H1 (cell line): ENCODE data around the gene MUC5B. TPM values are rescaled to one million over a fixed set of nuclear protein-coding genes. Genes with fewer than 3 reads are reported as not detected.
A peak's percentile ranks its signal among the peaks of the same experiment; 100 is the strongest.

ENCODE experiments used
- CTCF ChIA-PET: fragments of 300-600 bp; sonication (Branson Sonifier 250); formaldehyde crosslinking; loops from one replicate; lab custom pipeline; 2021; ENCODE audit not compliant: partially characterized antibody; lab: Charles Lee
- POLR2A ChIA-PET: fragments of 300-600 bp; sonication (Branson Sonifier 250); formaldehyde crosslinking; loops from one replicate; lab custom pipeline; 2021; ENCODE audit warnings: inconsistent platforms; ENCODE audit not compliant: partially characterized antibody; lab: Charles Lee
- DNase-seq, 2 experiments: peaks; one replicate each; pipeline versions ENCODE4 v3.0.0 to v3.0.0-alpha.2; 2010 to 2022; ENCODE audit warnings: low spot score in 2 of 2, low read depth in 1 of 2, mixed read lengths in 1 of 2
- FAIRE-seq: peaks from 2 replicates; lab custom pipeline; 2011; peaks lifted over from hg19 to GRCh38; lab: Jason Lieb, UNC
- H2AFZ ChIP-seq: 2 replicates; pipeline ENCODE4 v1.8.1; 2012; ENCODE audit warnings: low read length, inconsistent platforms
- H2AK5ac ChIP-seq: 2 replicates; pipeline ENCODE4 v1.6.1; 2013; ENCODE audit warnings: low read depth, low read length
- H2BK120ac ChIP-seq: replicated peaks from 2 replicates; pipeline ENCODE3; 2013; ENCODE audit warnings: low read depth, low read length, inconsistent platforms
- H2BK12ac ChIP-seq: 2 replicates; pipeline ENCODE4 v1.6.1; 2013; ENCODE audit warnings: low read depth, low read length
- H2BK15ac ChIP-seq: 2 replicates; pipeline ENCODE4 v1.6.1; 2013; ENCODE audit warnings: low read length
- H2BK20ac ChIP-seq: 2 replicates; pipeline ENCODE4 v1.6.1; 2013; ENCODE audit warnings: low read length
- H2BK5ac ChIP-seq: 2 replicates; pipeline ENCODE4 v1.6.1; 2013; ENCODE audit warnings: low read depth, low read length
- H3K14ac ChIP-seq: 2 replicates; pipeline ENCODE4 v1.6.1; 2013; ENCODE audit warnings: inconsistent platforms; ENCODE audit not compliant: insufficient read length
- H3K18ac ChIP-seq: 2 replicates; pipeline ENCODE4 v1.6.1; 2013; ENCODE audit warnings: low read length; ENCODE audit errors: extremely low read depth
- H3K23ac ChIP-seq: 2 replicates; pipeline ENCODE4 v1.6.1; 2013; ENCODE audit warnings: inconsistent platforms; ENCODE audit not compliant: insufficient read length
- H3K23me2 ChIP-seq: 2 replicates; pipeline ENCODE4 v1.6.1; 2013; ENCODE audit warnings: low read depth, low read length
- H3K27ac ChIP-seq: 2 replicates; pipeline ENCODE4 v1.6.1; 2011; ENCODE audit warnings: low read depth, low read length, inconsistent platforms
- H3K27me3 ChIP-seq, 4 experiments: replicated peaks in 1 of 4; 1 replicate in 1 of 4; 2 replicates in 3 of 4; pipeline versions ENCODE4 v1.6.1 to v1.8.1; 2011 to 2013; ENCODE audit warnings: low read length in 3 of 4, mild to moderate bottlenecking in 3 of 4, inconsistent platforms in 2 of 4, mixed read lengths in 2 of 4, moderate library complexity in 1 of 4; ENCODE audit not compliant: control insufficient read depth in 3 of 4, insufficient read depth in 3 of 4; ENCODE audit errors: extremely low read depth in 1 of 4
- H3K36me3 ChIP-seq, 4 experiments: 2 replicates each; pipeline versions ENCODE4 v1.6.1 to v1.8.1; 2011 to 2013; ENCODE audit warnings: mild to moderate bottlenecking in 4 of 4, low read length in 3 of 4, moderate library complexity in 2 of 4, control low read depth in 1 of 4, inconsistent platforms in 1 of 4; ENCODE audit not compliant: insufficient read depth in 4 of 4, control insufficient read depth in 2 of 4
- H3K4ac ChIP-seq: replicated peaks from 2 replicates; pipeline ENCODE3; 2013; ENCODE audit warnings: low read length, low read depth, mixed read lengths, inconsistent platforms; ENCODE audit not compliant: insufficient read length
- H3K4me1 ChIP-seq, 4 experiments: replicated peaks in 1 of 4; 1 replicate in 1 of 4; 2 replicates in 3 of 4; pipeline versions ENCODE4 v1.6.1 to v1.8.1; 2011 to 2013; ENCODE audit warnings: low read length in 3 of 4, inconsistent platforms in 2 of 4, mixed read lengths in 1 of 4; ENCODE audit not compliant: insufficient read depth in 4 of 4, control insufficient read depth in 3 of 4
- H3K4me2 ChIP-seq, 2 experiments: 2 replicates each; pipeline versions ENCODE4 v1.6.1 to v1.8.1; 2011 to 2013; ENCODE audit warnings: low read depth in 2 of 2, low read length in 2 of 2, control low read depth in 1 of 2, inconsistent platforms in 1 of 2, mild to moderate bottlenecking in 1 of 2; ENCODE audit not compliant: insufficient read depth in 1 of 2
- H3K4me3 ChIP-seq, 4 experiments: fragments of 200-600, 300-600 bp in 1 of 4; sonication (generic), shearing (Covaris generic), sonication (Bioruptor Twin) in 1 of 4; 2 replicates each; pipeline versions ENCODE4 v1.5.1 to v1.8.1; 2011 to 2016; ENCODE audit warnings: low read length in 4 of 4, low read depth in 3 of 4, control low read depth in 2 of 4, inconsistent platforms in 2 of 4, mild to moderate bottlenecking in 2 of 4, mixed read lengths in 1 of 4, moderate library complexity in 1 of 4; ENCODE audit not compliant: insufficient read depth in 2 of 4; ENCODE audit errors: extremely low read depth in 1 of 4
- H3K56ac ChIP-seq: replicated peaks from 2 replicates; pipeline ENCODE3; 2013; ENCODE audit warnings: low read depth, mild to moderate bottlenecking, mixed read lengths, low read length, inconsistent platforms; ENCODE audit not compliant: insufficient read length
- H3K79me1 ChIP-seq: 2 replicates; pipeline ENCODE4 v1.6.1; 2013; ENCODE audit warnings: low read depth, low read length, control low read depth
- H3K79me2 ChIP-seq, 2 experiments: 2 replicates each; pipeline versions ENCODE4 v1.6.1 to v1.8.1; 2012 to 2013; ENCODE audit warnings: low read length in 2 of 2, mild to moderate bottlenecking in 2 of 2, inconsistent platforms in 1 of 2; ENCODE audit not compliant: insufficient read depth in 2 of 2, control insufficient read depth in 1 of 2
- H3K9ac ChIP-seq, 4 experiments: replicated peaks in 1 of 4; 1 replicate in 1 of 4; 2 replicates in 3 of 4; pipeline versions ENCODE4 v1.6.1 to v1.8.1; 2011 to 2013; ENCODE audit warnings: low read depth in 3 of 4, low read length in 3 of 4, control low read depth in 2 of 4, mild to moderate bottlenecking in 2 of 4, moderate library complexity in 2 of 4, inconsistent platforms in 1 of 4; ENCODE audit errors: extremely low read depth in 1 of 4
- H3K9me3 ChIP-seq, 2 experiments: 2 replicates each; pipeline versions ENCODE4 v1.6.1 to v1.8.1; 2012 to 2013; ENCODE audit warnings: mild to moderate bottlenecking in 2 of 2, moderate library complexity in 2 of 2, control low read depth in 1 of 2, inconsistent platforms in 1 of 2, low read depth in 1 of 2, low read length in 1 of 2, mixed read lengths in 1 of 2; ENCODE audit not compliant: insufficient read depth in 2 of 2
- H4K20me1 ChIP-seq, 2 experiments: replicated peaks in 1 of 2; 2 replicates each; pipeline versions ENCODE3 to v1.8.1; 2011 to 2013; ENCODE audit warnings: inconsistent platforms in 2 of 2, low read length in 2 of 2, mild to moderate bottlenecking in 1 of 2; ENCODE audit not compliant: insufficient read depth in 2 of 2, control insufficient read depth in 1 of 2
- H4K5ac ChIP-seq: 2 replicates; pipeline ENCODE4 v1.6.1; 2013; ENCODE audit warnings: low read length, low read depth, mixed read lengths, inconsistent platforms; ENCODE audit not compliant: insufficient read length
- H4K8ac ChIP-seq: 2 replicates; pipeline ENCODE4 v1.8.0; 2013; ENCODE audit warnings: mild to moderate bottlenecking, moderate library complexity, low read length, inconsistent platforms; ENCODE audit not compliant: insufficient read depth; ENCODE audit errors: extremely low read depth
- H4K91ac ChIP-seq: replicated peaks from 2 replicates; pipeline ENCODE3; 2013; ENCODE audit warnings: low read length, mixed read lengths, inconsistent platforms; ENCODE audit not compliant: insufficient read length
- CBX5 ChIP-seq: fragments of 300-800, 300-1000 bp; sonication (generic); IDR thresholded peaks from 2 replicates; pipeline ENCODE4 v1.7.1; 2016; ENCODE audit warnings: antibody characterized with exemption, low read length, low read depth
- CTBP2 ChIP-seq: IDR thresholded peaks from 2 replicates; pipeline ENCODE4 v1.7.0; 2011; ENCODE audit warnings: borderline replicate concordance, mild to moderate bottlenecking, moderate library complexity, mixed read lengths, low read length; ENCODE audit not compliant: insufficient read depth, insufficient read length
- EGR1 ChIP-seq: IDR thresholded peaks from 2 replicates; pipeline ENCODE4 v1.6.1; 2011; ENCODE audit warnings: low read depth, low read length, borderline replicate concordance
- FOSL1 ChIP-seq: IDR thresholded peaks from 2 replicates; pipeline ENCODE4 v1.6.1; 2011; ENCODE audit warnings: mild to moderate bottlenecking, low read depth, low read length, moderate library complexity; ENCODE audit not compliant: insufficient read depth
- GABPA ChIP-seq: IDR thresholded peaks from 2 replicates; pipeline ENCODE4 v1.6.1; 2011; ENCODE audit warnings: mild to moderate bottlenecking, low read length, moderate library complexity, borderline replicate concordance; ENCODE audit not compliant: insufficient read depth
- HDAC2 ChIP-seq, 2 experiments: fragments of 300-600 bp in 1 of 2; sonication (generic) in 1 of 2; IDR thresholded peaks; 2 replicates each; pipeline ENCODE4 v1.6.1; 2011 to 2012; ENCODE audit warnings: low read depth in 2 of 2, low read length in 2 of 2, mild to moderate bottlenecking in 2 of 2, moderate library complexity in 2 of 2, borderline replicate concordance in 1 of 2, inconsistent platforms in 1 of 2
- HDAC6 ChIP-seq: IDR thresholded peaks from one replicate; pipeline ENCODE4 v1.7.1; 2012; ENCODE audit warnings: low read depth, mild to moderate bottlenecking, inconsistent platforms, low read length, moderate library complexity
- POLR2AphosphoS5 ChIP-seq: IDR thresholded peaks from 2 replicates; pipeline ENCODE4 v1.6.1; 2011; ENCODE audit warnings: low read depth, low read length
- POU5F1 ChIP-seq: IDR thresholded peaks from 2 replicates; pipeline ENCODE4 v1.6.1; 2011; ENCODE audit warnings: low read depth, mild to moderate bottlenecking, low read length, moderate library complexity
- RXRA ChIP-seq: IDR thresholded peaks from 2 replicates; pipeline ENCODE4 v1.6.1; 2011; ENCODE audit warnings: low read depth, mild to moderate bottlenecking, low read length, moderate library complexity; ENCODE audit not compliant: insufficient read depth
- SP2 ChIP-seq: IDR thresholded peaks from 2 replicates; pipeline ENCODE4 v1.6.1; 2012; ENCODE audit warnings: mild to moderate bottlenecking, low read length, inconsistent platforms
- SRF ChIP-seq: IDR thresholded peaks from 2 replicates; pipeline ENCODE4 v1.6.1; 2011; ENCODE audit warnings: mild to moderate bottlenecking, low read depth, low read length, moderate library complexity
- TAF1 ChIP-seq: IDR thresholded peaks from 2 replicates; pipeline ENCODE4 v1.6.1; 2011; ENCODE audit warnings: mild to moderate bottlenecking, low read depth, low read length
- WGBS, 2 experiments: shearing (Covaris generic) in 1 of 2; methylation state at CpG; one replicate each; pipeline versions ENCODE4 v1.1.6 to v1.1.7; 2013 to 2015; ENCODE audit warnings: low lambda C conversion rate in 2 of 2, mixed read lengths in 2 of 2, inconsistent platforms in 1 of 2, low coverage in 1 of 2, missing lambda C conversion rate in 1 of 2; ENCODE audit not compliant: insufficient replicate concordance in 2 of 2, insufficient coverage in 1 of 2, insufficient read length in 1 of 2; ENCODE audit errors: extremely low coverage in 1 of 2, missing lambda C conversion rate in 1 of 2; 5-methylcytosine and 5-hydroxymethylcytosine counted together
- polyA plus RNA-seq, 7 experiments: library from polyadenylated mRNA; depleted of rRNA in 3 of 7; stranded (reverse) in 5 of 7; unstranded in 2 of 7; fragments of >200 nt in 5 of 7; fragments of 200-250 nt in 2 of 7; gene quantifications; 1 replicate in 5 of 7; 2 replicates in 1 of 7; 4 replicates in 1 of 7; pipeline versions ENCODE4 v1.2.1 to v1.2.3, GENCODE V29; 2011 to 2013; ENCODE audit warnings: missing spikeins in 2 of 7, mixed read lengths in 2 of 7
- total RNA-seq: library from RNA; stranded (reverse); fragmentation: NEBNext Ultra II Directional; extraction: Animal tissue kit (Norgen Biotek cat#: 25700); gene quantifications from 2 replicates; pipeline ENCODE4 v1.2.1, GENCODE V29; 2021
- TF ChIP-seq, protein P1 (sequence below): IDR thresholded peaks from 2 replicates; pipeline ENCODE4 v1.6.1; 2012; ENCODE audit warnings: inconsistent platforms

Gene MUC5B
- total and polyA plus RNA-seq, 2 of the 8 experiments (the other 6 are each of a cell fraction or from before 2014, with no cell fraction given): 0.02 to 0.03 TPM

DNA sequence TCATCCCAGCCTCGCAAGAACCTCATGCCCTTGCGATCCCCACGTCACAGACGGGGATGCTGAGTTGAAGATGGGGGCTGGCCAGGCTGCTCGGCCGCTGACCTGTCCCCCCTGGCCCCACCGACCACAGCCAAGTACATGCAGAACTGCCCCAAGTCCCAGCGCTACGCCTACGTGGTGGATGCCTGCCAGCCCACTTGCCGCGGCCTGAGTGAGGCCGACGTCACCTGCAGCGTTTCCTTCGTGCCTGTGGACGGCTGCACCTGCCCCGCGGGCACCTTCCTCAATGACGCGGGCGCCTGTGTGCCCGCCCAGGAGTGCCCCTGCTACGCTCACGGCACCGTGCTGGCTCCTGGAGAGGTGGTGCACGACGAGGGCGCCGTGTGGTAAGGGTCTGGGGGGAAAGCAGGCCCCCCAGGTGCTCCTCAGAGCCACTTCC is 10.0 kb downstream of the MUC5B start:
- 93% methylated on average over 25 of the region's 30 CpGs; no CpG with 5 or more reads in 1 of the 2 experiments for WGBS, 2 experiments
- Histone ChIP-seq H2BK12ac (no peak overlapping the region), H3K23ac (no peak overlapping the region), H4K20me1 (peaks cover 0 to 1% of the 10 kb centered on the region in 2 experiments), H3K79me1 (no peaks in the 10 kb centered on the region), H3K36me3 (no peaks in the 10 kb centered on the region), H4K8ac (peak overlapping the region; percentile 51; the same call in 1 of the 2 replicates), H3K27ac (no peak overlapping the region), H2BK20ac (no peak overlapping the region), H3K79me2 (no peaks in the 10 kb centered on the region), H3K4me1 (no peaks in the 10 kb centered on the region; a peak in 1 of 7 replicates), H3K23me2 (no peaks in the 10 kb centered on the region), H3K4me3 (no peak overlapping the region), H2BK15ac (no peak overlapping the region), H2BK120ac (no peak overlapping the region), H2BK5ac (no peak overlapping the region), H3K18ac (no peak overlapping the region), H2AK5ac (no peak overlapping the region), H3K4me2 (no peak overlapping the region), H2AFZ (no peak overlapping the region), H4K91ac (no peak overlapping the region), H3K56ac (no peak overlapping the region), H4K5ac (no peak overlapping the region), H3K4ac (no peak overlapping the region), H3K9me3 (no peaks in the 10 kb centered on the region; a peak in 1 of 4 replicates), H3K9ac (no peak overlapping the region), H3K27me3 (no peaks in the 10 kb centered on the region), H3K14ac (no peak overlapping the region)
- CTCF ChIA-PET: interaction anchor here (1.0 kb wide), 1 partner anchor 33 kb away, joined by 3 read pairs; no protein-coding TSS in a partner anchor
- POLR2A ChIA-PET: no interaction called here
- FAIRE-seq (no peak), DNase-seq (peak in 1 of 2 experiments; percentile 31)
- TF ChIP-seq EGR1 (no peak), RXRA (no peak), FOSL1 (no peak), POLR2AphosphoS5 (no peak), GABPA (no peak), HDAC2 (IDR thresholded peaks at IDR 0.05; ENCODE audit: borderline replicate concordance in 1 of 2, low read depth in 2 of 2, low read length in 2 of 2) (no peak), HDAC6 (no peak), SRF (no peak), CTBP2 (no peak), SP2 (no peak), TAF1 (no peak), POU5F1 (no peak), CBX5 (no peak)
- TF ChIP-seq, protein P1, sequence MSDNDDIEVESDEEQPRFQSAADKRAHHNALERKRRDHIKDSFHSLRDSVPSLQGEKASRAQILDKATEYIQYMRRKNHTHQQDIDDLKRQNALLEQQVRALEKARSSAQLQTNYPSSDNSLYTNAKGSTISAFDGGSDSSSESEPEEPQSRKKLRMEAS: no peak
